Upper lobe of left lung (tissue), 4 donors: ENCODE results near the gene GTF3C5.

ENCODE experiments used
- CTCF ChIP-seq, 6 experiments: fragments of 450-650 bp in 4 of 6; fragments of 200-600 bp in 2 of 6; sonication (generic) in 2 of 6; IDR thresholded peaks; one replicate each; pipeline ENCODE4 v1.5.1; 2016 to 2019; ENCODE audit warnings: antibody characterized with exemption in 6 of 6
- POLR2AphosphoS5 ChIP-seq, 2 donors: sonication (generic); formaldehyde crosslinking; IDR thresholded peaks; one replicate each; pipeline ENCODE4 v1.5.1; 2017; ENCODE audit warnings: antibody characterized with exemption in 2 of 2

DNA sequence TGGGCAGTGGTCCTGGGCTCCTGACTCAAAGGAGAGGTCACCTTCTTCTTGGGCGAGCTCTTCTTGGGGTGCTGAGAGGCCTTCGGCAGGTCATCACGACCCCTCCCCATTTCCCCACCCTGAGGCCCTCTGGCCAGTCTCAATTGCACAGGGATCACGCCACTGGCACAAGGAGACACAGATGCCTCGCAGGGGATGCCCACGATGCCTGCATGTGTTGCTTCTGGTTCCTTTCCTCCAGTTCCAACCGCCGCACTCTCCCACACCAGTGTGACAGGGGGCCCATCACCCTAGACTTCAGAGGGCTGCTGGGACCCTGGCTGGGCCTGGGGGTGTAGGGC, 32.3 kb downstream of the GTF3C5 start:
- TF ChIP-seq CTCF (IDR thresholded peaks at IDR 0.05): no peak
- no peak for TF ChIP-seq POLR2AphosphoS5 (IDR thresholded peaks at IDR 0.05)
